ENCODE results near the gene ADGRE1.
"Not testable (repeated sequence)": the region's sequence is repeated elsewhere in the genome, so short reads cannot be mapped to it uniquely, and the experiment has no call there.

ADGRE1 gene

DNA sequence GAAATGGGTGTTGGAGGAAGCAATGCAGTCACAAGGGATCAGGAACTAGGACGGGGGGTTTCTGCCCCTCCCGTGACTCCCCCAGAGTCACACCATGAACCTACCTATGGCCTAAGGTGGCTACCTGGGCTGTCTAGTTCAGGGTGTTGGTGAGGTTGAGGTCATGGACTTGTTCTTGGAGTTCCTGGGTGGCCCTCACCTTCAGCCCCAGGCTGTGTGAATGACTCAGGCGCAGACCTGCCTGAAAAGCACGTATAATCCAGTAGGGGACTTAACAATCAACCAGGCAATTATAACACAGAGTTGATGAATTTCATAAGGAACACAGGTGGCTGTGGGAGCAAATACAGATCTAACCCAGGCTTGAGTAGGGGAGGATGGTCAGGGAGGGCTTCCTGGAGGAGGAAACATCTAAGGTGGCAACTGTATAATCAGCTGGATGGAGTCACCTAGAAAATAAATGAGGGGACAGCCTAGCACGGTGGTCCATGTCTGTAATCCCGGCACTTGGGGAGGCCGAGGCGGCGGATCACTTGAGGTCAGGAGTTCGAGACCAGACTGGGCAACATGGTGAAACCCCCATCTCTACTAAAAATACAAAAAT lies 25.6 kb upstream of the ADGRE1 start:
- H3K4me3 ChIP-seq (ENCODE audit: low read depth, low read length): no peak overlapping the region
- H3K4me1 ChIP-seq (ENCODE audit: control insufficient read depth, insufficient read depth, low read length): no peaks in the 10 kb centered on the region
- no peak overlapping the region for H3K9ac ChIP-seq (ENCODE audit: low read depth, low read length)
- no peaks in the 10 kb centered on the region for H3K27me3 ChIP-seq (ENCODE audit: control insufficient read depth, insufficient read depth, low read length)
- peaks cover 7% of the 10 kb centered on the region; the same call in 1 of the 2 replicates for H3K9me3 ChIP-seq (ENCODE audit: control insufficient read depth, insufficient read depth, low read length)
- no peak overlapping the region for H3K27ac ChIP-seq (ENCODE audit: low read depth, low read length)
- no peaks in the 10 kb centered on the region for H3K36me3 ChIP-seq (ENCODE audit: control insufficient read depth, insufficient read depth, low read length)

DNA sequence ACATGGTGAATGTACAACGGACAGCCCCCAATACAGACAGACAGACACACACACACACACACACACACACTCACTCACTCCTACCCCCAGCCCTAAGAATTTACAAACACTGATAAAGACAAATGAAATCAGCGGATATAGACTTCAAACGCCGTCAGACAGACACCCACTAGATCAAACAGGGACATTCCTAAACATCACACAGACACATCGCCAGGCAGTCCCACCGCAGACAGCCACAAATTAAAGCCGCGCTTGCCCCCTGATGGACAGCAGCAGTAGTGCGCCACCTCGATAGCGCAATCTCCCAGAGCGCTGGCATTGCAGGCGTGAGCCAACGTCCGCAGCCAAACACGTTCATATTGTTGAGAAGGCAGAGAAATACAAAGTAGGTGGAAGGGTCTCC lies 24.7 kb upstream of the ADGRE1 start:
- Histone ChIP-seq H3K9ac (ENCODE audit: low read depth, low read length) (no peak overlapping the region), H3K9me3 (ENCODE audit: control insufficient read depth, insufficient read depth, low read length) (peaks cover 7% of the 10 kb centered on the region; the same call in 1 of the 2 replicates), H3K4me3 (ENCODE audit: low read depth, low read length) (no peak overlapping the region), H3K36me3 (ENCODE audit: control insufficient read depth, insufficient read depth, low read length) (no peaks in the 10 kb centered on the region), H3K4me1 (ENCODE audit: control insufficient read depth, insufficient read depth, low read length) (no peaks in the 10 kb centered on the region), H3K27me3 (ENCODE audit: control insufficient read depth, insufficient read depth, low read length) (no peaks in the 10 kb centered on the region), H3K27ac (ENCODE audit: low read depth, low read length) (no peak overlapping the region)

DNA sequence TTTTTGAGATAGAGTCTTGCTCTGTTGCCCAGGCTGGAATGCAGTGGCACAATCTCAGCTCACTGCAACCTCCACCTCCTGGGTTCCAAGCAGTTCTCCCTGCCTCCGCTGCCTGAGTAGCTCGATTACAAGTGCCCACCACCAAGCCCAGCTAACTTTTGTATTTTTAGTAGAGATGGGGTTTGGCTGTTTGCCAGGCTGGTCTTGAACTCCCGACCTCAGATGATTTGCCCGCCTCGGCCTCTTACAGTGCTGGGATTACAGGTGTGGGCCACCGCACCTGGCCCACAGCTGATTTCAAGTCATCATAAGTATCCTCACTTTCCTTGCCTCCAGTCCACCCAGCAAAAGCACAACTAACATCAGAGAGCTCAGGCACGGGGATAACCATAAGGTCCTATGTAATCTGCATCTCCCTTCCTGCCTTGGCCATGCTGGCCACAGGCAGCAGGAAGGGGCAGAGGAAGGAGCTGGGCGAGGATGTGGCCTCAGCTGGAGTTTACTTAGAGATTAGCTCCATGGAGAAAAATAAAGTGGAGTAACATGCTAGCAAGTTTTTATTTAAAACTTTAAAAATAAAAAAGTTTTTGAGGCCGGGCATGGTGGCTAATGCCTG lies 22.9 kb upstream of the ADGRE1 start:
- H3K27ac ChIP-seq (ENCODE audit: low read depth, low read length): no peak overlapping the region
- no peak overlapping the region for H3K9ac ChIP-seq (ENCODE audit: low read depth, low read length)
- no peaks in the 10 kb centered on the region for H3K27me3 ChIP-seq (ENCODE audit: control insufficient read depth, insufficient read depth, low read length)
- H3K4me3 ChIP-seq (ENCODE audit: low read depth, low read length): no peak overlapping the region
- peaks cover 18% of the 10 kb centered on the region for H3K9me3 ChIP-seq (ENCODE audit: control insufficient read depth, insufficient read depth, low read length)
- no peaks in the 10 kb centered on the region for H3K4me1 ChIP-seq (ENCODE audit: control insufficient read depth, insufficient read depth, low read length)
- no peaks in the 10 kb centered on the region for H3K36me3 ChIP-seq (ENCODE audit: control insufficient read depth, insufficient read depth, low read length)

DNA sequence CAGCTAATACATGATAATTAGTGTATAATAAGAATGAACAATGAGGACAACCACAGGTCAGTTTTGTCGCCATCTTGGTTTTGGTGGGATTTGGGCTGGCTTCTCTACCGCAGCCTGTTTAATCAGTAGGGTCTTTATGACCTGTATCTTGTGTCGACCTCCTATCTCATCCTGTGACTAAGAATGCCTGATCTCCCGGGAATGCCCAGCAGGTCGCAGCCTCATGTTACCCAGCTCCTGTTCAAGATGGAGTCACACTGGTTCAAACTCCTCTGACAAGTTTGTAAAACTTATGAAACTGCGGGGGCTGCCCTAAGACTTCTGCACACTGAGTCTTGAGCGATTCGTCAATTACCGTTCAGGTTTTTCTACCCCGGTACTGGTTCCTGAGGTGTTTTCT lies 21.5 kb upstream of the ADGRE1 start:
- Histone ChIP-seq H3K4me1 (ENCODE audit: control insufficient read depth, insufficient read depth, low read length) (no peaks in the 10 kb centered on the region), H3K9ac (ENCODE audit: low read depth, low read length) (no peak overlapping the region), H3K27me3 (ENCODE audit: control insufficient read depth, insufficient read depth, low read length) (no peaks in the 10 kb centered on the region), H3K9me3 (ENCODE audit: control insufficient read depth, insufficient read depth, low read length) (peaks cover 26% of the 10 kb centered on the region), H3K4me3 (ENCODE audit: low read depth, low read length) (no peak overlapping the region), H3K36me3 (ENCODE audit: control insufficient read depth, insufficient read depth, low read length) (no peaks in the 10 kb centered on the region), H3K27ac (ENCODE audit: low read depth, low read length) (no peak overlapping the region)

DNA sequence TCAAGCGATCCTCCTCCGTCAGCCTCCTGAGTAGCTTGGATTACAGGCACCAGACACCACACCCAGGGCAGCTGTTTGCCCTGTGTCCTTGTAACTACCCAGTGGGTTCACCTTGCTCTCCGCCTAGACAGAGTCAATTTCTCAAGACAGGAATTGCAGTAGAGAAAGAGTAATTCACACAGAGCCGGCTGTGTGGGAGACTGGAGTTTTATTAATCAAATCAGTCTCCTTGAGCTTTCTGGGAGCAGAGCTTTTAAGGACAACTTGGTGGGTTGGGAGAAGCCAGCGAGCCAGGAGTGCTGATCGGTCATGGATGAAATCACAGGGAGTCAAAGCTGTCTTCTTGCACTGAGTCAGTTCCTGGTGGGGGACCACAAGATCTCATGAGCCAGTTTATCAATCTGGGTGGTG lies 20.6 kb upstream of the ADGRE1 start:
- H3K9me3 ChIP-seq (ENCODE audit: control insufficient read depth, insufficient read depth, low read length): peaks cover 34% of the 10 kb centered on the region
- no peak overlapping the region for H3K9ac ChIP-seq (ENCODE audit: low read depth, low read length)
- no peaks in the 10 kb centered on the region for H3K27me3 ChIP-seq (ENCODE audit: control insufficient read depth, insufficient read depth, low read length)
- no peak overlapping the region for H3K27ac ChIP-seq (ENCODE audit: low read depth, low read length)
- H3K4me3 ChIP-seq (ENCODE audit: low read depth, low read length): no peak overlapping the region
- H3K4me1 ChIP-seq (ENCODE audit: control insufficient read depth, insufficient read depth, low read length): no peaks in the 10 kb centered on the region
- no peaks in the 10 kb centered on the region for H3K36me3 ChIP-seq (ENCODE audit: control insufficient read depth, insufficient read depth, low read length)

DNA sequence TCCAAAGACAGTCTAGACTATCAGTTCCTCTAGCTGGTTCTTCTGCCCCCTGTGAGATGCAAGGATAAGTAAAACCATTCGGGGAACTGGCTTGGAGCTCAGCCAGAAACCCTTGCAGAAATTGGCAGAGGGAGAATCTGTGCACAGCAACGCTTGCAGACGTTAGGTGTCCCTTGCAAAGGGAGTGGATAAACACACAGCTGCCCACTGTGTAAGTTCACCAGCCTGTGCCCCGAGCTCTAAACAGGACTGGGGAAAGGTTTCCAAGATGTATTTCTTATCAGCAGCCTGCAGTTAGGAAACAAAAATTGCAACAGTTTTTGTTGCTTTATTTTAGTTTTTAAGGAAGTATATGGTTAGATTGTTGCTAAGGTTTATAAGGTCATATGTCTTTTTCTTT lies 19.0 kb upstream of the ADGRE1 start:
- no peaks in the 10 kb centered on the region for H3K27me3 ChIP-seq (ENCODE audit: control insufficient read depth, insufficient read depth, low read length)

DNA sequence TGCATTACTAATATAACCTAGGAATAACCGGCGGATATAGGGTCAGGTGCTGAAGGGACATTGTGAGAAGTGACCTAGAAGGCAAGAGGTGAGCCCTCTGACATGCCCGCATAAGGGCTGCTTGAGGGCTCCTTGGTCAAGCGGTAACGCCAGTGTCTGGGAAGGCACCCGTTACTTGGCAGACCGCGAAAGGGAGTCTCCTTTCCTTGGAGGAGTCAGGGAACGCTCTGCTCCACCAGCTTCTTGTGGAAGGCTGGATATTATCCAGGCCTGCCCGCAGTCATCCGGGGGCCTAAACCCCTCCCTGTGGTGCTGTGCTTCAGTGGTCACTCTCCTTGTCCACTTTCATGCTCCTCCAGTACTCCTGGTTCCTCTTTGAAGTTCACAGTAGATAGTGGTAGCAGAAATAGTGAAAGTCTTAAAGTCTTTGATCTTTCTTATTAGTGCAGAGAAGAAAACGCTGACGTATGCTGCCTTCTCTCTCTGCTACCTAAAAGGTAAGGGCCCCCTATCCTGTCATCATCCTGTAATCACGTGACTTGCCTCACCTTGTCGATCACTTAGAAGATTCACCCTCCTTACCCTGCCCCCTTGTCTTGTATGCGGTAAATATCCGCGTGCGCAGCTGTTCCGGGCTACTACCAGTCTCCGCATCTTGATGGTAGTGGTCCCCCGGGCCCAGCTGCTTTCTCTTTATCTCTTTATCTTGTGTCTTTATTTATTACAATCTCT lies 18.1 kb upstream of the ADGRE1 start:
- not testable (repeated sequence) for H3K36me3 ChIP-seq (ENCODE audit: control insufficient read depth, insufficient read depth, low read length); H3K27me3 ChIP-seq (ENCODE audit: control insufficient read depth, insufficient read depth, low read length); H3K27ac ChIP-seq (ENCODE audit: low read depth, low read length); H3K4me1 ChIP-seq (ENCODE audit: control insufficient read depth, insufficient read depth, low read length); H3K9ac ChIP-seq (ENCODE audit: low read depth, low read length); H3K4me3 ChIP-seq (ENCODE audit: low read depth, low read length)
- peaks cover 51% of the 10 kb centered on the region for H3K9me3 ChIP-seq (ENCODE audit: control insufficient read depth, insufficient read depth, low read length)

More for the DNA sequence above, 19.0 kb upstream of the ADGRE1 start:
- H3K9me3 ChIP-seq (ENCODE audit: control insufficient read depth, insufficient read depth, low read length): peaks cover 43% of the 10 kb centered on the region
- no peak overlapping the region for H3K27ac ChIP-seq (ENCODE audit: low read depth, low read length)
- no peaks in the 10 kb centered on the region for H3K4me1 ChIP-seq (ENCODE audit: control insufficient read depth, insufficient read depth, low read length)
- no peak overlapping the region for H3K4me3 ChIP-seq (ENCODE audit: low read depth, low read length)
- no peak overlapping the region for H3K9ac ChIP-seq (ENCODE audit: low read depth, low read length)
- no peaks in the 10 kb centered on the region for H3K36me3 ChIP-seq (ENCODE audit: control insufficient read depth, insufficient read depth, low read length)

DNA sequence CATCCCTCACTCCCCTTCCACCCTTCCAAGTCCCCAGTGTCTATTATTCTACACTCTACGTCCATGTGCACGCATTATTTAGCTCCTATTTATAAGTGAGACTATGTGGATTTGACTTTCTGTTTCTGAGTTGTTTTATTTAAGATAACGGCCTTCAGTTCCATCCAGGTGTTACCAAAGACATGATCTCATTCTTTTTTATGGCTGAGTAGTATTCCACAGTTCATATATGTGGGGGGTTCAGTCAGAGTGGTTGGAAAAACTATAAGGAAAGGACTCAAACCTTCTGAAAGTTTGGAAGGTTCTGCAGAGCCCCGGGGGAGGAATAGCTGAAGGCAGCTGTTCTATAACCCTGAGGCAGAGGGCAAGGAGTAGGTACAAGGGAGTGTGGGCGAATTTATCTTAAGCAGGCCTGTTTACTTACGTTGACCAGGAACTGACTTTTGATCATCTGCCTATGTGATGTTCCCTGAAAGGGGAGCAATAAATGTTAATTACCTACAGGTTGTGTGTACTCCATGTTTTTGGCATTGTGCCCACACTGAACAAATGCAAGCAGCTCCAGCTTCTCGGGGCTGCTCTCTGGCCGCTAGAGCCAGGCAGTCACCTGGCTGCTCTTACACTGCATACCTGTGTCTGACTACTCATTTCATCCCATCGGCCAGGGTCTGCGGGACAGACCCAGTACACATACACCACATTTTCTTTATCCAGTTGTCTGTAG lies 13.5 kb upstream of the ADGRE1 start:
- Histone ChIP-seq H3K4me1 (ENCODE audit: control insufficient read depth, insufficient read depth, low read length) (no peaks in the 10 kb centered on the region), H3K9ac (ENCODE audit: low read depth, low read length) (no peak overlapping the region), H3K4me3 (ENCODE audit: low read depth, low read length) (no peak overlapping the region), H3K36me3 (ENCODE audit: control insufficient read depth, insufficient read depth, low read length) (no peaks in the 10 kb centered on the region), H3K27ac (ENCODE audit: low read depth, low read length) (no peak overlapping the region), H3K27me3 (ENCODE audit: control insufficient read depth, insufficient read depth, low read length) (no peaks in the 10 kb centered on the region), H3K9me3 (ENCODE audit: control insufficient read depth, insufficient read depth, low read length) (peaks cover 71% of the 10 kb centered on the region)

DNA sequence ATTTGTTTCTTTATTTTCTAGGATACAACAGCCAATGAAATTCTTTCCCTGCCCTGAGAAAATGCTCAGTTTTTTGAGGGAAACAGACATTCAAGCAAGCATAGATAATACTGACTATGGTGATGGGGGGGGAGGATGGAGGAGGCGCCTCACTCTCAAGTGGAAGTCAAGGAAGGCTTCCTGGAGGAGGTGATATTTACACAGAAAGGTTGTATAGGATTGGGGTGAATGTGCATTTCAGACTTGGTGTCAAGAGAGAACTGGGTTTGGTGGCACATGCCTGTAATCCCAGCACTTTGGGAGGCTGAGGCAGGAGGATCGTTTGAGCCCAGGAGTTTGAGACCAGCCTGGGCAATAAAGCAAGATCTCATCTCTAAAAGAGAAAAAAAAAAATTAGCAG lies 12.2 kb upstream of the ADGRE1 start:
- H3K4me1 ChIP-seq (ENCODE audit: control insufficient read depth, insufficient read depth, low read length): no peaks in the 10 kb centered on the region
- no peaks in the 10 kb centered on the region for H3K27me3 ChIP-seq (ENCODE audit: control insufficient read depth, insufficient read depth, low read length)
- H3K27ac ChIP-seq (ENCODE audit: low read depth, low read length): no peak overlapping the region
- no peak overlapping the region for H3K9ac ChIP-seq (ENCODE audit: low read depth, low read length)
- no peaks in the 10 kb centered on the region for H3K36me3 ChIP-seq (ENCODE audit: control insufficient read depth, insufficient read depth, low read length)
- peaks cover 75% of the 10 kb centered on the region for H3K9me3 ChIP-seq (ENCODE audit: control insufficient read depth, insufficient read depth, low read length)
- no peak overlapping the region for H3K4me3 ChIP-seq (ENCODE audit: low read depth, low read length)

DNA sequence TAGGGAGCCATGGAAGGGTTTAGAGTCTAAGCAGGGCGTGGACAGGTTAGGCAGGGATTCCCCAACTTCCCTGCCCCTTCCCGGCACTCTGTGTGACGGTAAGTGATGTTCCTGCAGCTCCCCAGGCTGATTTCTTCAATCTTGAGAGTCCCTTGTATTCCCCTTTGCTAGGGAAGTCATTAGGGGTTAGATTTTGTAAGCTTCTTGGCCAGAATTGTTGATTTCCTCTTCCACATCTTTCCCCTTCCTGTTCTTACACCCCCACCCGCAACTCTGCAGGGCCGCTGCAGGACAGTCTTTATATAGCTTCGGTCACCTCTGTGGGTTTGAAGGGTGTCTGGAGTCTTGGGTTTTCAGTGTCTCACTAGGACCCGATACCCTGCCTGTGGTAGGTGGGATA lies 10.6 kb upstream of the ADGRE1 start:
- Histone ChIP-seq H3K27ac (ENCODE audit: low read depth, low read length) (no peak overlapping the region), H3K4me1 (ENCODE audit: control insufficient read depth, insufficient read depth, low read length) (no peaks in the 10 kb centered on the region), H3K9ac (ENCODE audit: low read depth, low read length) (no peak overlapping the region), H3K9me3 (ENCODE audit: control insufficient read depth, insufficient read depth, low read length) (peaks cover 73% of the 10 kb centered on the region), H3K27me3 (ENCODE audit: control insufficient read depth, insufficient read depth, low read length) (no peaks in the 10 kb centered on the region), H3K36me3 (ENCODE audit: control insufficient read depth, insufficient read depth, low read length) (no peaks in the 10 kb centered on the region), H3K4me3 (ENCODE audit: low read depth, low read length) (no peak overlapping the region)

DNA sequence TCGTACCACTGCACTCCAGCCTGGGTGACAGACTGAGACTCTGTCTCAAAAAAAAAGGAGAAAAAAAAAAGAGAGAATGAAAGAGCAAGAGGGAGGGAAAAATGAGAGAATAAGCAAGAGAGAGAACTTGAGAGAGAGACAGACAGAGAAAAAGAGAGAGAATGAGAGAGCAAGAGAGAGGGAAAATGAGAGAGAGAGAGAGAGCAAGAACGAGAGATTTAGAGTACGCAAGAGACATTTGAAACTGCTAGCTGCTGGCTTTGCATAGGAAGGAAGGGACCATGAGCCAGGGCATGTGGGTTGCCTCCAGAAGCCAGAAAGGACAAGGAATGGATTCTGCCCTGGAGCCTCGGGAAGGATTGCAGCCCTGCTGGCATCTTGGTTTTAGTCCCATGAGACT lies 9.6 kb upstream of the ADGRE1 start:
- Histone ChIP-seq H3K27me3 (ENCODE audit: control insufficient read depth, insufficient read depth, low read length) (no peaks in the 10 kb centered on the region), H3K36me3 (ENCODE audit: control insufficient read depth, insufficient read depth, low read length) (no peaks in the 10 kb centered on the region), H3K4me3 (ENCODE audit: low read depth, low read length) (no peak overlapping the region), H3K4me1 (ENCODE audit: control insufficient read depth, insufficient read depth, low read length) (no peaks in the 10 kb centered on the region), H3K9me3 (ENCODE audit: control insufficient read depth, insufficient read depth, low read length) (peaks cover 76% of the 10 kb centered on the region), H3K27ac (ENCODE audit: low read depth, low read length) (no peak overlapping the region), H3K9ac (ENCODE audit: low read depth, low read length) (no peak overlapping the region)

Measured in HUES48 (cell line).